HG03457 (cell line): ENCODE results near the gene CD300LD.

ENCODE experiments used
- ATAC-seq: cut with Tn5 transposase; IDR thresholded peaks from one replicate; pipeline ENCODE4 v1.9.1; 2021; ENCODE audit warnings: moderate number of reproducible peaks; ENCODE audit not compliant: unreplicated experiment

The CD300LD gene

GRCh38 chr17:74607221-74607620 is 15.1 kb upstream of the CD300LD start:
- ATAC-seq, result no peak

GRCh38 chr17:74606050-74606449 is 14.0 kb upstream of the CD300LD start:
- no peak for ATAC-seq

- no peak for ATAC-seq
Measured at GRCh38 chr17:74605361-74605760, 13.3 kb upstream of the CD300LD start.

GRCh38 chr17:74604761-74605160 is 12.7 kb upstream of the CD300LD start:
- ATAC-seq, result no peak

- no peak for ATAC-seq
Measured at GRCh38 chr17:74604200-74604599, 12.1 kb upstream of the CD300LD start.

- no peak for ATAC-seq
Measured at GRCh38 chr17:74603746-74604145, 11.7 kb upstream of the CD300LD start.

GRCh38 chr17:74603037-74603635 is 11.1 kb upstream of the CD300LD start:
- ATAC-seq, result no peak

GRCh38 chr17:74601944-74602572 is 10.0 kb upstream of the CD300LD start:
- ATAC-seq, result no peak

- ATAC-seq, result no peak
Measured at GRCh38 chr17:74599448-74599939, 7.4 kb upstream of the CD300LD start.

GRCh38 chr17:74599023-74599399 is 6.9 kb upstream of the CD300LD start:
- no peak for ATAC-seq

- no peak for ATAC-seq
Measured at GRCh38 chr17:74598346-74599022, 6.4 kb upstream of the CD300LD start.

- no peak for ATAC-seq
Measured at GRCh38 chr17:74597069-74597790, 5.1 kb upstream of the CD300LD start.

GRCh38 chr17:74595037-74595750 is 3.1 kb upstream of the CD300LD start:
- no peak for ATAC-seq

GRCh38 chr17:74591503-74591902 is 580 bp downstream of the CD300LD start:
- ATAC-seq, result no peak

GRCh38 chr17:74585711-74586110 is 6.4 kb downstream of the CD300LD start:
- no peak for ATAC-seq

- no peak for ATAC-seq
Measured at GRCh38 chr17:74584292-74585060, 7.6 kb downstream of the CD300LD start.

GRCh38 chr17:74582633-74583032 is 9.4 kb downstream of the CD300LD start:
- ATAC-seq, result no peak

GRCh38 chr17:74579900-74580299 is 12.2 kb downstream of the CD300LD start:
- no peak for ATAC-seq

GRCh38 chr17:74578979-74579378 is 13.1 kb downstream of the CD300LD start:
- no peak for ATAC-seq

- ATAC-seq, result no peak
Measured at GRCh38 chr17:74574489-74575142, 17.5 kb downstream of the CD300LD start.
